Measurements from ENCODE around the gene GYPC. TPM values are rescaled to one million over a fixed set of nuclear protein-coding genes. Genes with fewer than 3 reads are reported as not detected.
"Not testable (repeated sequence)": the region's sequence is repeated elsewhere in the genome, so short reads cannot be mapped to it uniquely, and the experiment has no call there.

Gene GYPC
- total RNA-seq, 2 donors from 2014 or later: 17.3 to 32.9 TPM

DNA sequence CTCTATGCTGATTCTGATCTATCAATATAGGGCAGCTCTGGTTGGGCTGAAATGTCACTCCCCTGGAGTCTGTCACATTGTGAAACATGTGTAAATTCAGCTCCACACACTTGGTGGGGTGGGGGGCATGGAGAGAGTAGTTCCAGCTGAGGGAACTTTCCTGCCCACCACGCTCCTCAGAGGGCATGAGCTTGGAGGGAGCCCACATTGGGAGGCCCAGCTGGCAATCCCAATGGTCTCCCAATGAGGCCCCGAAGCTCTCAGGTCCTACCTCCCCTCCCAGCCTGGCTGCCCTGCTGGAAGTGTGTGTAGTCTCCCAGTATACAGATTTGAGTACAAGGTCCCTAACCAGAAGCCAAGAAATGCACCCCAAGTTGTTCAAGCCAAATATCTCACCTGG is 31.5 kb downstream of the GYPC start:
- no peak for DNase-seq (ENCODE audit: low spot score)
- 100% methylated on average over 2 of the region's 2 CpGs for WGBS
- TF ChIP-seq, protein P1, sequence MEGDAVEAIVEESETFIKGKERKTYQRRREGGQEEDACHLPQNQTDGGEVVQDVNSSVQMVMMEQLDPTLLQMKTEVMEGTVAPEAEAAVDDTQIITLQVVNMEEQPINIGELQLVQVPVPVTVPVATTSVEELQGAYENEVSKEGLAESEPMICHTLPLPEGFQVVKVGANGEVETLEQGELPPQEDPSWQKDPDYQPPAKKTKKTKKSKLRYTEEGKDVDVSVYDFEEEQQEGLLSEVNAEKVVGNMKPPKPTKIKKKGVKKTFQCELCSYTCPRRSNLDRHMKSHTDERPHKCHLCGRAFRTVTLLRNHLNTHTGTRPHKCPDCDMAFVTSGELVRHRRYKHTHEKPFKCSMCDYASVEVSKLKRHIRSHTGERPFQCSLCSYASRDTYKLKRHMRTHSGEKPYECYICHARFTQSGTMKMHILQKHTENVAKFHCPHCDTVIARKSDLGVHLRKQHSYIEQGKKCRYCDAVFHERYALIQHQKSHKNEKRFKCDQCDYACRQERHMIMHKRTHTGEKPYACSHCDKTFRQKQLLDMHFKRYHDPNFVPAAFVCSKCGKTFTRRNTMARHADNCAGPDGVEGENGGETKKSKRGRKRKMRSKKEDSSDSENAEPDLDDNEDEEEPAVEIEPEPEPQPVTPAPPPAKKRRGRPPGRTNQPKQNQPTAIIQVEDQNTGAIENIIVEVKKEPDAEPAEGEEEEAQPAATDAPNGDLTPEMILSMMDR (IDR thresholded peaks at IDR 0.05): no peak
- TF ChIP-seq POLR2AphosphoS5 (IDR thresholded peaks at IDR 0.05) (no peak), POLR2A (IDR thresholded peaks at IDR 0.05) (no peak)
- H3K9me3 ChIP-seq: no peaks in the 10 kb centered on the region
- no peaks in the 10 kb centered on the region for H3K4me1 ChIP-seq (replicated peaks)
- H3K27ac ChIP-seq: no peak overlapping the region
- no peak overlapping the region for H3K4me3 ChIP-seq
- H3K27me3 ChIP-seq (replicated peaks; ENCODE audit: insufficient read depth): no peaks in the 10 kb centered on the region
- no peaks in the 10 kb centered on the region for H3K36me3 ChIP-seq
- intact Hi-C loops (cut with DNase I): no loop called here

DNA sequence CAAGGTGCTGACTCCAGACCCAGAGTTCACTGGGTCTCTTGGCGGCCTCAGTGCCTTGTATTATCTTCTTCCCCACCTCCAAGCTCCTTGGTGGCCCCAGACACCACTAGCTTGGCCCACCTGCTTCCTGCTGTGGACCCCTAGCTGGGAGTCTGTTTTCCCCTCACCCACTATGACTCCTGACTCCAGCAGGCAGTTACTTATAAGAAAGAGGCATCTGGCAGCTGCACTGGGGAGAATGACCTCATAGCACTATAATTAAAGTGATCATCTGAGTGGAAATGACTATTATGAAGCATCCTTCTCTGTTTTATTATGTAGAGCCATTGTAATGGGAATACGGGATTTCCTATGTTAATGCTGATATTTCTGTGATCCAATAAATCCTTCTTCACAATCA is 32.6 kb downstream of the GYPC start:
- H3K4me3 ChIP-seq; H3K27me3 ChIP-seq (replicated peaks; ENCODE audit: insufficient read depth); H3K27ac ChIP-seq; H3K36me3 ChIP-seq; intact Hi-C loops (cut with DNase I); H3K4me1 ChIP-seq (replicated peaks); DNase-seq (ENCODE audit: low spot score); H3K9me3 ChIP-seq: not testable (repeated sequence)
- WGBS: 88% methylated on average over 2 of the region's 2 CpGs

DNA sequence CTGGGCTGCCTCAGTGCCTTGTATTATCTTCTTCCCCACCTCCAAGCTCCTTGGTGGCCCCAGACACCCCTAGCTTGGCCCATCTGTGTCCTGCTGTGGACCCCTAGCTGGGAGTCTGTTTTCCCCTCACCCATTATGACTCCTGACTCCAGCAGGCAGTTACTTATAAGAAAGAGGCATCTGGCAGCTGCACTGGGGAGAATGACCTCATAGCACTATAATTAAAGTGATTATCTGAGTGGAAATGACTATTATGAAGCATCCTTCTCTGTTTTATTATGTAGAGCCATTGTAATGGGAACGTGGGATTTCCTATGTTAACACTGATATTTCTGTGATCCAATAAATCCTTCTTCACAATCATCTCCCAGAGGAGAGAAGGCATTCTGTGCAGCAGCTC is 36.3 kb downstream of the GYPC start:
- H3K36me3 ChIP-seq; H3K9me3 ChIP-seq; H3K4me1 ChIP-seq (replicated peaks); H3K27ac ChIP-seq; H3K4me3 ChIP-seq; DNase-seq (ENCODE audit: low spot score); H3K27me3 ChIP-seq (replicated peaks; ENCODE audit: insufficient read depth); intact Hi-C loops (cut with DNase I): not testable (repeated sequence)
- 0% methylated on average over 1 of the region's 1 CpG for WGBS

DNA sequence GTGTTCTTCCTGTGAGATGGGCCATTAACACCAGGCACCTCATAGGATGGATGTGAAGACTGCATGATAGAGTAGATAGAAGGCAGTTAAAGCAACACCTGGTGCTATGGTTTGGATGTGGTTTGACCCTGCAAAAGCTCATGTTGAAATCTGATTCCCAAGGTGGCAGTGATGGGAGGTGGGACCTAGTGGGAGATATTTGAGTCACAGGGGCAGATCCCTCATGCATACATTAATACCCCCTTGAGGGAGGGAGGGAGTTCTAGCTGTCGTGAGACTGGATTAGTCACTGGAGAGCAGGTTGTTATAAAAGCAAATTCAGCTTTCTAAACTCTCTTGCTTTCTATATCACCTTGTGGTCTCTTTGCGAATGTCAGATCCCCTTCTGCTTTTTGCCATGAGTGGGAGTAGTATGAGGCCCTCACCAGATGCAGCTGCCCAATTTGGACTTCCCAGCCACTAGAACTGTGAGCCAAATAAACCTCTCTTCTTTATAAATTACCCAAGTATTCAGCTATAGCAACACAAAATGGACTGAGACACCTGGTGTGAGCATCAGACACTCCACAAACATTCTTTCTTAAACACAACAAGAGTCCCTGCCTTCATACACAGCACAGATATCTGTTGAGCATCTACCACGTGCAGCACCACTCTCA is 37.1 kb downstream of the GYPC start:
- H3K36me3 ChIP-seq, H3K4me3 ChIP-seq: not testable (repeated sequence)
- 89% methylated on average over 3 of the region's 3 CpGs for WGBS

DNA sequence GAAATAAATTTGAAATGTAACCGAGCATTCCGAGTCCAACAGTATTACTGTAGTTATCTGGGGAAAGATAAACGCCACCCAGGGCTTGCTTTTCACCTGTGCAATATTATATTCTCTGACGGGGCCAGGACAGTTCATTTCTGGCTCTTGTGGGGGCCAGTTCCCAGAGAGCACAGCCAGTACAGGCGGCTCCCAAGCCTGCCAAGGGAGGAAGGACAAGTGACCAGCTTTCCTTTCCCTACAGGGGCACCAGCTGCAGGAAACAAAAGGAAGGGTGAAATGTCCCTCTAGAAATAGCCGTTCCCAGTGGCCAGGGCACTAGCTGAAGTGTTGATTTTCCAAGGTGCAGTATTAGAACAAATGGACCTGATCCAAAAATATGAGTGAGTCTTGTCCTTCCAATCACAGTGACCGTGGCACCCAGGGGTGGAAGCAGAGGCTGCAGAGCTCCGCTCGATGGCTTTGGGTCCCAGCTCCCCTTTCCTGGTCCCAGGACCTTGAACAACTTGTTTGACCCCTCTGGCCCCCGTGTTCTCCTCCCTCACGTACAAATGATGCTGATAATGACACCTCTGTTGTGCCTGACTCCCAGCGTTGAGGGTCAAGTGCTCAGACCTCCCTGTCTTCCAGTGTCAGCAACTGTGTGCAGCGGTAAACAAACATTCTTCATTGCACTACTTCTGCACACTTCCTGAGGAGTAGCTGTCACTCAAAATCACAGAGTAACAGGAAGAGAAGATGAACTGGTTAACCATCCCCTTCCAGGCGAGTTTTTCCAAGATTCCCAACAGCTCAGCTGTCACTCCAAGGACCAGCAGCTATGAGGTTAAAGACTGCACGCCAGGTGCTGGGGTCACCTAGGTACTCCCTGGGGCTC is 40.9 kb downstream of the GYPC start:
- no peaks in the 10 kb centered on the region for H3K9me3 ChIP-seq
- DNase-seq (ENCODE audit: low spot score): no peak
- H3K27me3 ChIP-seq (replicated peaks; ENCODE audit: insufficient read depth): no peaks in the 10 kb centered on the region
- intact Hi-C loops (cut with DNase I): no loop called here
- no peak overlapping the region for H3K4me3 ChIP-seq
- 89% methylated on average over 15 of the region's 15 CpGs for WGBS
- H3K4me1 ChIP-seq (replicated peaks): no peaks in the 10 kb centered on the region
- H3K36me3 ChIP-seq: no peaks in the 10 kb centered on the region
- no peak overlapping the region for H3K27ac ChIP-seq
- TF ChIP-seq POLR2AphosphoS5 (IDR thresholded peaks at IDR 0.05): no peak

More for the DNA sequence above, 37.1 kb downstream of the GYPC start:
- H3K27ac ChIP-seq; DNase-seq (ENCODE audit: low spot score); H3K27me3 ChIP-seq (replicated peaks; ENCODE audit: insufficient read depth); intact Hi-C loops (cut with DNase I); H3K9me3 ChIP-seq; H3K4me1 ChIP-seq (replicated peaks): not testable (repeated sequence)

DNA sequence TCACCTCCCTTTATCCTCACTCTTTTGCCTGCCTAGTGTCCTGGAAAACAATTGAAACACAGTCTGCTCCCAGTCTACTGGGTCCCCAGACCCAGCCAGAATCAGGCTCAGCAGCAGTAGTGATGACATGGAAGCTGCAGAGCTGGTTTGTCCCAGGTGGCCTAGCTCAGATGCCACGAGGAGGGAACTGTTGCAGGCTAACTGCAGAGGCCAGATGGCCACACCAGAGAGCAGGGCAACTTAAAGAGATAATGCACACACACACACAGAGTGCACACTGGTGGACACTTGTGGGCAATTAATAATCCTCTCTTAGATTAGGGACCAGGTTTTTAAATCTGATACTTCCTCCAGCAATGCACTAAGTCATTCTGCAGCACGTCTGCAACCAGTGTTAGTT is 42.4 kb downstream of the GYPC start:
- DNase-seq (ENCODE audit: low spot score): no peak
- H3K4me3 ChIP-seq: no peak overlapping the region
- H3K27ac ChIP-seq: no peak overlapping the region
- H3K27me3 ChIP-seq (replicated peaks; ENCODE audit: insufficient read depth): no peaks in the 10 kb centered on the region
- H3K36me3 ChIP-seq: no peaks in the 10 kb centered on the region
- intact Hi-C loops (cut with DNase I): no loop called here
- 64% methylated on average over 2 of the region's 2 CpGs for WGBS
- no peaks in the 10 kb centered on the region for H3K9me3 ChIP-seq
- no peaks in the 10 kb centered on the region for H3K4me1 ChIP-seq (replicated peaks)
- TF ChIP-seq POLR2AphosphoS5 (IDR thresholded peaks at IDR 0.05): no peak
- TF ChIP-seq, protein P1 (IDR thresholded peaks at IDR 0.05): no peak
- TF ChIP-seq POLR2A (IDR thresholded peaks at IDR 0.05): no peak

DNA sequence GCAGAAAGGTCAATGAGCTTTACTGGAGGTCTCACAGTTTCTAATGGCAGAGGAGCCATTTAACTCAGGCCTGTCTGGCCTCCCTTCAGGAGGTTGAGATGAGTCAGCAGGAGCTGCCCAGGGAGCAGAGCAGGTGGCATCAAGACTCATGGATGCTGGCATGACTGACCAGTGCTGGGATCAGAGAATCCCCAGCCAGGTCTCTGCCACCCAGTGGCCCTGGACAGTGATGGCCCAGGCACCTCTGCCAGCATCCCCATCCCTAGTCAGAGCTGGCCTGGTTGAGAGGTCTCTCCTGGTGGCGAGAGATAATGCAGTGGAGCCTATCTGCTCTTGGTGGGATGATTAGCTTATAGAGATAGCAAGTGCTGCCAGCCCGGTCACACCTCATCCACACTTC is 43.1 kb downstream of the GYPC start:
- no peak overlapping the region for H3K27ac ChIP-seq
- DNase-seq (ENCODE audit: low spot score): no peak
- no peaks in the 10 kb centered on the region for H3K27me3 ChIP-seq (replicated peaks; ENCODE audit: insufficient read depth)
- intact Hi-C loops (cut with DNase I): no loop called here
- 94% methylated on average over 2 of the region's 2 CpGs for WGBS
- H3K4me3 ChIP-seq: no peak overlapping the region
- TF ChIP-seq, protein P1 (IDR thresholded peaks at IDR 0.05): no peak
- no peak for TF ChIP-seq POLR2AphosphoS5 (IDR thresholded peaks at IDR 0.05)
- TF ChIP-seq POLR2A (IDR thresholded peaks at IDR 0.05): no peak
- H3K36me3 ChIP-seq: no peaks in the 10 kb centered on the region
- no peaks in the 10 kb centered on the region for H3K4me1 ChIP-seq (replicated peaks)
- H3K9me3 ChIP-seq: no peaks in the 10 kb centered on the region

Data from prostate gland (tissue), 2 donors.